Right atrium auricular region (tissue), 2 donors: ENCODE results near the gene PACC1. TPM values are rescaled to one million over a fixed set of nuclear protein-coding genes. Genes with fewer than 3 reads are reported as not detected.
A peak's percentile ranks its signal among the peaks of the same experiment; 100 is the strongest.
"Not testable (repeated sequence)": the region's sequence is repeated elsewhere in the genome, so short reads cannot be mapped to it uniquely, and the experiment has no call there.

Experiments used
- DNase-seq: peaks from one replicate; pipeline ENCODE4 v3.0.0-alpha.2; 2019; ENCODE audit warnings: low spot score
- H3K27ac ChIP-seq, 2 donors: fragments of 200-600 bp; sonication (generic); 1 replicate in 1 of 2; 2 replicates in 1 of 2; pipeline ENCODE4 v1.5.1; 2016 to 2019
- H3K27me3 ChIP-seq, 2 donors: fragments of 200-600 bp; sonication (generic); one replicate each; pipeline versions ENCODE4 v1.5.1 to v1.6.0; 2017 to 2019
- H3K36me3 ChIP-seq: fragments of 200-600 bp; sonication (generic); one replicate; pipeline ENCODE4 v1.5.1; 2016
- H3K4me1 ChIP-seq, 2 donors: fragments of 200-600 bp; sonication (generic); one replicate each; pipeline versions ENCODE4 v1.5.1 to v1.6.0; 2017 to 2019
- H3K4me3 ChIP-seq, 2 donors: fragments of 200-600 bp; sonication (generic); 1 replicate in 1 of 2; 2 replicates in 1 of 2; pipeline ENCODE4 v1.5.1; 2017 to 2019; ENCODE audit warnings: mild to moderate bottlenecking in 1 of 2, moderate library complexity in 1 of 2
- H3K9me3 ChIP-seq, 2 donors: fragments of 200-600 bp; sonication (generic); one replicate each; pipeline ENCODE4 v1.5.1; 2019
- total RNA-seq, 2 donors: library from RNA; depleted of rRNA; stranded (reverse); fragments of >200 nt; gene quantifications; one replicate each; pipeline ENCODE4 v1.1.0, GENCODE V29; 2016
- TF ChIP-seq, protein P1 (sequence below), 2 donors: fragments of 200-600 bp; sonication (generic); IDR thresholded peaks; one replicate each; pipeline ENCODE4 v1.5.1; 2019; ENCODE audit warnings: antibody characterized with exemption in 2 of 2

Gene PACC1
- total RNA-seq, 2 donors from 2014 or later = 2.2 to 3.6 TPM

DNA sequence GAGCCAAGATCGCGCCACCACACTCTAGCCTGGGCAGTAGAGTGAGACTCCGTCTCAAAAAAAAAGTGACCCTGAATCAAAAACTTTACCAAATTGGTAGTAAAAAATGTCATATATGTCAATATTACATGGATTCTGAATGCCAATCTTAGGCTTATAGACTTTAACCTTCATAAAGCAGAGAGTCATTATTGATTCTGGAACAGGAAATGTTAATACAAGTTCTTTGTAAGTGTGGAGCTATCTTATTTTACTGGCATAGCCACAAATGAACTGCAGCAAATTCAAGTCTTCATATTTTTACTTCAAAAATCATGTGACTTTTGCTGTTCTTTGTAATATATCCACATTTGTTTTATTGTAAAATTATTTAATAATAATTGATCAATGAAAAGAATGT is 88.1 kb downstream of the PACC1 start:
- Histone ChIP-seq H3K4me3 (no peak overlapping the region), H3K36me3 (peaks cover 20% of the 10 kb centered on the region), H3K4me1 (peaks cover 0 to 4% of the 10 kb centered on the region in 2 donors), H3K27me3 (no peaks in the 10 kb centered on the region), H3K9me3 (no peaks in the 10 kb centered on the region), H3K27ac (no peak overlapping the region)
- TF ChIP-seq, protein P1, sequence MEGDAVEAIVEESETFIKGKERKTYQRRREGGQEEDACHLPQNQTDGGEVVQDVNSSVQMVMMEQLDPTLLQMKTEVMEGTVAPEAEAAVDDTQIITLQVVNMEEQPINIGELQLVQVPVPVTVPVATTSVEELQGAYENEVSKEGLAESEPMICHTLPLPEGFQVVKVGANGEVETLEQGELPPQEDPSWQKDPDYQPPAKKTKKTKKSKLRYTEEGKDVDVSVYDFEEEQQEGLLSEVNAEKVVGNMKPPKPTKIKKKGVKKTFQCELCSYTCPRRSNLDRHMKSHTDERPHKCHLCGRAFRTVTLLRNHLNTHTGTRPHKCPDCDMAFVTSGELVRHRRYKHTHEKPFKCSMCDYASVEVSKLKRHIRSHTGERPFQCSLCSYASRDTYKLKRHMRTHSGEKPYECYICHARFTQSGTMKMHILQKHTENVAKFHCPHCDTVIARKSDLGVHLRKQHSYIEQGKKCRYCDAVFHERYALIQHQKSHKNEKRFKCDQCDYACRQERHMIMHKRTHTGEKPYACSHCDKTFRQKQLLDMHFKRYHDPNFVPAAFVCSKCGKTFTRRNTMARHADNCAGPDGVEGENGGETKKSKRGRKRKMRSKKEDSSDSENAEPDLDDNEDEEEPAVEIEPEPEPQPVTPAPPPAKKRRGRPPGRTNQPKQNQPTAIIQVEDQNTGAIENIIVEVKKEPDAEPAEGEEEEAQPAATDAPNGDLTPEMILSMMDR (IDR thresholded peaks at IDR 0.05) = no peak
- DNase-seq = no peak

DNA sequence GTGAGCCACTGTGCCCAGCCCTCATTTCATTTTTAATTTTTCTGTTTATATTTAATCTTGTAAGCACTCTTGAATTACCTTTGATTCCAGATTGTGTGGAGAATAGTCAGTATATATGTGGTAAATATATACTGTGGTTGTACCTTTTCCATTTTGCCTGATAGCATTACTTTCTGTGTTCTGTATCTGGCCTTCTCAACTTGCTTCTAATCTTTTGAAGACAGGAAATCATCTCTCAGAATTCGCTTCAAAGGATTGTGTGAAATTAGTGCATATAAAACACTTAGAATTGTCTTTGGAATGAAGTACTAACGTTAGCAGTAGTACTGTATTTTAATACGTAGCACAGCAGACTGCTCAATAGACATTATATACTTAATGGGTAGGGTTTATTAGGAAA is 91.6 kb downstream of the PACC1 start:
- Histone ChIP-seq H3K27me3 (no peaks in the 10 kb centered on the region), H3K4me3 (no peak overlapping the region), H3K9me3 (no peaks in the 10 kb centered on the region), H3K4me1 (peaks cover 0 to 10% of the 10 kb centered on the region in 2 donors), H3K27ac (no peak overlapping the region), H3K36me3 (no peaks in the 10 kb centered on the region)
- no peak for DNase-seq
- TF ChIP-seq, protein P1 (IDR thresholded peaks at IDR 0.05) = no peak

GRCh38 chr1:212321031-212321430 is 93.7 kb downstream of the PACC1 start:
- not testable (repeated sequence) for H3K27ac ChIP-seq, H3K9me3 ChIP-seq, DNase-seq, H3K4me3 ChIP-seq, H3K27me3 ChIP-seq, H3K36me3 ChIP-seq
- peaks cover 0 to 18% of the 10 kb centered on the region in 2 donors for H3K4me1 ChIP-seq

DNA sequence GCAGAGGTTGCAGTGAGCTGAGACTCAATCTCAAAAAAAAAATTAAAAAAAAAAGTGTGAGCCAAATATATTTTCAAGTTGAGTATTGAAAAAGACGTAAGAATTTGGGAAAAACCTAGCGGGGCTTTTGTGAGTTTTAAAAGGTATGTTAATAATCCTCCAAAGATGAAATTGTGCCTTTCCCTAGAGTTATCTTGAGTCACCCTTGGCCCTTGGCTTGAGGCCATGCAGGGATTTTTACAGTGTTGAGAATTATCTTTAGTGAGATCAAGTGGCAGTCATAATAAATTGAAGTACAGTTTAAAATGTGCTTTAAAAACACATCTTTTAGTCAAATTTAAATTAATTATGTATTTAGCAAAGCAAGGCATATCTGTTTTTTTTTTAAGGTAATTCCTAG is 96.8 kb downstream of the PACC1 start:
- H3K4me1 ChIP-seq = peaks cover 0 to 25% of the 10 kb centered on the region in 2 donors
- TF ChIP-seq, protein P1 (IDR thresholded peaks at IDR 0.05) = no peak

DNA sequence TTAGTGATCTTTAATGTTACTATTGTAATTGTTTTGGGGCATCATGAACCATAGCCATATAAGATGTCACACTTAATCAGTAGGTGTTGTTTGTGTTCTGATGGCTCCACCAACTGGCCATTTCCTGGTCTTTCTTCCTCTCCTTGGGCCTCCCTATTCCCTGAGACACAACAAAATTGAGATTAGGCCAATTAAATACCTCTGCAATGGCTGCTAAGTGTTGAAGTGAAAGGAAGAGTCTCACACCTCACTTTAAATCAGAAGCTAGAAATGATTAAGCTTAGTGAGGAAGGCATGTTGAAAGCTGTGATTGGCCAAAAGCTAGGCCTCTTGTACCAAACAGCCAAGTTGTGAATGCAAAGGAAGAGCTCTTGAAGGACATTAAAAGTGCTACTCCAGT is 98.8 kb downstream of the PACC1 start:
- H3K9me3 ChIP-seq = peaks cover 0 to 10% of the 10 kb centered on the region in 2 donors
- peaks cover 0 to 31% of the 10 kb centered on the region in 2 donors for H3K4me1 ChIP-seq
- peak overlapping the region in 1 of 2 donors; percentile 40 for H3K27ac ChIP-seq
- no peak for DNase-seq
- no peaks in the 10 kb centered on the region for H3K36me3 ChIP-seq
- no peak overlapping the region for H3K4me3 ChIP-seq
- TF ChIP-seq, protein P1 (IDR thresholded peaks at IDR 0.05) = peak in 1 of 2 donors; percentile 44
- no peaks in the 10 kb centered on the region for H3K27me3 ChIP-seq

More for the DNA sequence above, 96.8 kb downstream of the PACC1 start:
- H3K4me3 ChIP-seq = no peak overlapping the region
- no peaks in the 10 kb centered on the region for H3K27me3 ChIP-seq
- DNase-seq = no peak
- peaks cover 0 to 1% of the 10 kb centered on the region in 2 donors for H3K9me3 ChIP-seq
- no peaks in the 10 kb centered on the region for H3K36me3 ChIP-seq
- H3K27ac ChIP-seq = no peak overlapping the region

GRCh38 chr1:212315184-212315583 is 99.5 kb downstream of the PACC1 start:
- Histone ChIP-seq H3K36me3 (no peaks in the 10 kb centered on the region), H3K4me3 (no peak overlapping the region), H3K4me1 (peaks cover 0 to 38% of the 10 kb centered on the region in 2 donors), H3K9me3 (peaks cover 0 to 10% of the 10 kb centered on the region in 2 donors), H3K27ac (peak overlapping the region in 1 of 2 donors; percentile 40), H3K27me3 (no peaks in the 10 kb centered on the region)
- no peak for DNase-seq
- TF ChIP-seq, protein P1 (IDR thresholded peaks at IDR 0.05) = no peak

Other genes starting within 250 kb of the PACC1 start
- gene PPP2R5A, start 129.5 kb downstream of the PACC1 start, total RNA-seq = 10 to 100 TPM; 48.8 to 81.5 TPM
- gene NENF, start 18.0 kb upstream of the PACC1 start, total RNA-seq = 100 to 1,000 TPM in 1 of 2 donors, 10 to 100 TPM in 1; 56.8 to 134 TPM
- 10 to 100 TPM; 12.6 to 27.6 TPM for gene ATF3, start 193.9 kb upstream of the PACC1 start, total RNA-seq